Thoracic aorta (tissue), 2 donors: ENCODE data around the gene SSTR5. TPM values are rescaled to one million over a fixed set of nuclear protein-coding genes. Genes with fewer than 3 reads are reported as not detected.

ENCODE experiments used
- ATAC-seq: fragments of 150-250 bp; one replicate; pipeline ENCODE4 v1.8.0; 2017; ENCODE audit warnings: low read depth; ENCODE audit not compliant: insufficient number of reproducible peaks, low FRiP score
- DNase-seq: peaks from one replicate; pipeline ENCODE4 v3.0.0-alpha.2; 2020; ENCODE audit warnings: low spot score
- H3K27ac ChIP-seq, 2 donors: fragments of 200-600 bp; sonication (generic); 1 replicate in 1 of 2; 2 replicates in 1 of 2; pipeline ENCODE4 v1.5.1; 2016; ENCODE audit warnings: mild to moderate bottlenecking in 2 of 2, moderate library complexity in 2 of 2
- H3K27me3 ChIP-seq: fragments of 200-600 bp; sonication (generic); replicated peaks from 2 replicates; pipeline ENCODE4 v1.6.0; 2016; ENCODE audit warnings: mild to moderate bottlenecking; ENCODE audit not compliant: insufficient read depth
- H3K36me3 ChIP-seq: fragments of 200-600 bp; sonication (generic); one replicate; pipeline ENCODE4 v1.5.1; 2016
- H3K4me1 ChIP-seq, 2 donors: fragments of 200-600 bp; sonication (generic); 1 replicate in 1 of 2; 2 replicates in 1 of 2; pipeline versions ENCODE4 v1.5.1 to v1.6.0; 2016; ENCODE audit warnings: low read depth in 2 of 2, mild to moderate bottlenecking in 1 of 2; ENCODE audit not compliant: control insufficient read depth in 1 of 2
- H3K4me3 ChIP-seq: fragments of 200-600 bp; sonication (generic); 2 replicates; pipeline ENCODE4 v1.5.1; 2016; ENCODE audit warnings: mild to moderate bottlenecking
- H3K9me3 ChIP-seq: fragments of 200-600 bp; sonication (generic); 2 replicates; pipeline ENCODE4 v1.5.1; 2016
- CTCF ChIP-seq: fragments of 200-600 bp; sonication (generic); IDR thresholded peaks from one replicate; pipeline ENCODE4 v1.5.1; 2019; ENCODE audit warnings: antibody characterized with exemption
- total RNA-seq, 2 donors: library from RNA; depleted of rRNA; stranded (reverse); fragments of >200 nt; gene quantifications; one replicate each; pipeline versions ENCODE4 v1.1.0 to v1.2.3, GENCODE V29; 2016

The SSTR5 gene
- total RNA-seq, 2 donors from 2014 or later = 3.0 to 3.8 TPM

DNA sequence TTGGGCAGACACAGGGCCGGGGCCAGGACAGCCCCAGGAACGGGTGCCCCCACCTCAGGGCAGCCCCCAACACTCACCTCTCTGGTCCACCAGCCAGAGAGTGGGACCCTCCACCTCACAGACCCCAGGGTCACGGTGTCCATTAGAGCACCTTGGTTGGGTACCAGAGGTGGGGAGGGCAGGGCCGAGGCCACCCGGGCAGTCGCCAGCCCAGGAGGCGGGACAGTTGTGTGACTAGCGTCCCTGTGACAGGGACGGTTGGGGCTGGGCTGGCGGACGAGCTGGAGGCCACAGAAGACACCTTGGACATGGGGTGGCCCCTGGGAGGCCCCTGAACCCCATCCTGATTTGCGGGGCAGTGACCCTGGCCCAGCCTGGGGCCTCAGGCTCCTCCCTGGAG, 35.2 kb downstream of the SSTR5 start:
- H3K4me1 ChIP-seq = peaks cover 3 to 15% of the 10 kb centered on the region in 2 donors
- no peak overlapping the region for H3K27ac ChIP-seq
- DNase-seq (no peak), ATAC-seq (no peak)
- H3K27me3 ChIP-seq = no peaks in the 10 kb centered on the region
- H3K36me3 ChIP-seq = no peaks in the 10 kb centered on the region
- TF ChIP-seq CTCF = no peak
- no peaks in the 10 kb centered on the region for H3K9me3 ChIP-seq
- H3K4me3 ChIP-seq = no peak overlapping the region

DNA sequence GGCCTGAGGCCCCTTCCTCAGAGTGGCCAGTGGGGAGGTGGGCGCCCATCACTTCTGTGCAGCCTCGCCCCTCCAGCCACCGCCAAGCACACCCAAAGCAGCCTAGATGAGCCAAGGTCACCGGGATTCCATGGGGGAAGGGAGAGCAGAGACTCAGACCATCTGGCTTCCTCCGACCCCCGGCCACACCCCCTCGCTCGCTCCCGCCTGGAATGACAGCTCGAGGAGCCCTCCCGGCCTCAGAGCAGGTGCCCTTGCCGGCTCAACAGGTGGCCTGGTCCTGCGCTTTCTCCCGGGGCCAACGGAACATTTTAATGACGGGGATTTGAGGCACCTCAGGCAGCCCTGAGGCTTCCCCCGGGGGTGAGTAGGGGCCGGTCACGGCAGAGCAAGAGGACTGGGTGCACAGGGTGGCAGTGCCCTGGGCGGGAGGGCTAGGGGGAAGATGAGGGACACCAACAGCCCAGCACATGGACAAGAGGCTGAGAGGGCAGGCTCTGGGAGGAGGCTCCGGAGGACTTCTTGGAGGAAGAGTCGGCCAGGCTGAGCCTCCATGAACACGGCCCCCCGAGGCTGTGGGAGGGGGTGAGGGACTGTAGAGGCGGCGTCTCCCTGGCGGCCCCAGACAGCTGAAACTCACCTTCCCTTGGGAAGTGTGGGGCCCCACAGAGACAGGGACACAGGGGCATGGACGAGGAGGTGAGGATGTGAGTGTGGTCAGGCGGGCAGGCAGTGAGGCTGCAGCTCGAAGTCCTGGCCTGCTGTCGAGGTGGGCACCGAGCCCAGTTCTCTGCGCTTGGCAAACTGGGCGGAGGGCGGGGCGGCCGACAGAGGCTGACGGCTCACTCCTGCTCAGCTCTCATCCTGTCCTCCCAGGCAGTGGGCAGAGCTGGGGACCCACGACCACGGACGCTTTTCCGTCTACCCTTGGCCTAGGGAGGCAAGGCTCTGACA, 36.0 kb downstream of the SSTR5 start:
- DNase-seq (no peak), ATAC-seq (no peak)
- Histone ChIP-seq H3K27ac (no peak overlapping the region), H3K36me3 (no peaks in the 10 kb centered on the region), H3K9me3 (no peaks in the 10 kb centered on the region), H3K4me1 (peaks cover 0 to 10% of the 10 kb centered on the region in 2 donors), H3K4me3 (no peak overlapping the region), H3K27me3 (no peaks in the 10 kb centered on the region)
- TF ChIP-seq CTCF = no peak

GRCh38 chr16:1109648-1110047, 37.1 kb downstream of the SSTR5 start:
- H3K4me1 ChIP-seq = peaks cover 0 to 10% of the 10 kb centered on the region in 2 donors
- no peak for TF ChIP-seq CTCF
- DNase-seq (no peak), ATAC-seq (no peak)
- no peak overlapping the region for H3K4me3 ChIP-seq
- no peaks in the 10 kb centered on the region for H3K9me3 ChIP-seq
- no peaks in the 10 kb centered on the region for H3K27me3 ChIP-seq
- H3K27ac ChIP-seq = no peak overlapping the region
- H3K36me3 ChIP-seq = no peaks in the 10 kb centered on the region

- no peaks in the 10 kb centered on the region for H3K27me3 ChIP-seq
- no peaks in the 10 kb centered on the region for H3K36me3 ChIP-seq
- TF ChIP-seq CTCF = no peak
- H3K4me1 ChIP-seq = peaks cover 0 to 10% of the 10 kb centered on the region in 2 donors
- no peaks in the 10 kb centered on the region for H3K9me3 ChIP-seq
- H3K27ac ChIP-seq = no peak overlapping the region
- DNase-seq (no peak), ATAC-seq (no peak)
- no peak overlapping the region for H3K4me3 ChIP-seq
Observed at GRCh38 chr16:1112506-1113184, 40.1 kb downstream of the SSTR5 start.

DNA sequence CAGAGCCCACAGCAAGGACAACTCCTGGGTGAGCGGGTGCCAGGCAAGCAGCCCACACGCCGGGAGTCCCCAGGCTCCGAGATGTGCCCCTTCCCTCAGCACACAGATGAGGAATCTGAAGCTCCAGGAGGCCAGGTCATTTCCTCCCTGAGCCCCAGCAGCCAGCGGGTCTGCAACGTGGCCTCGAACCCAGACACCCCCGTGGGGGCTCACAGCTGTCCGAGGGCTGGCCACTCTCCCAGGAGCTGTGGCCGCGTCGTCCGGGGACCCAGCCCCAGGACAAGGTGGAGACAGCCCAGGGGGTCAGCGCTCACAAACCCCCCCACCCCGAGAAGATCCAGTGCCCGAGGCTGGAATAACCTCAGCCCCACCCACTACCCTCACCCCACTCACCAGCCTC, 40.9 kb downstream of the SSTR5 start:
- no peak overlapping the region for H3K27ac ChIP-seq
- H3K4me3 ChIP-seq = no peak overlapping the region
- no peak for ATAC-seq
- H3K4me1 ChIP-seq = peaks cover 0 to 9% of the 10 kb centered on the region in 2 donors
- H3K36me3 ChIP-seq = no peaks in the 10 kb centered on the region
- H3K9me3 ChIP-seq = no peaks in the 10 kb centered on the region
- no peak for DNase-seq
- TF ChIP-seq CTCF = no peak
- no peaks in the 10 kb centered on the region for H3K27me3 ChIP-seq
